ENCODE data around the gene TAGLN3.

- no peak for TF ChIP-seq CTCF (IDR thresholded peaks at IDR 0.05)
- no peak for TF ChIP-seq POLR2A (IDR thresholded peaks at IDR 0.05)
Measured at GRCh38 chr3:111951032-111951431, 47.7 kb upstream of the TAGLN3 start.
